GM21390 (cell line): ENCODE results near the gene GSX2.
"Not testable (repeated sequence)": the region's sequence is repeated elsewhere in the genome, so short reads cannot be mapped to it uniquely, and the experiment has no call there.

ENCODE experiments used
- ATAC-seq: cut with Tn5 transposase; IDR thresholded peaks from one replicate; pipeline ENCODE4 v1.9.1; 2021; ENCODE audit not compliant: unreplicated experiment

Gene GSX2

DNA sequence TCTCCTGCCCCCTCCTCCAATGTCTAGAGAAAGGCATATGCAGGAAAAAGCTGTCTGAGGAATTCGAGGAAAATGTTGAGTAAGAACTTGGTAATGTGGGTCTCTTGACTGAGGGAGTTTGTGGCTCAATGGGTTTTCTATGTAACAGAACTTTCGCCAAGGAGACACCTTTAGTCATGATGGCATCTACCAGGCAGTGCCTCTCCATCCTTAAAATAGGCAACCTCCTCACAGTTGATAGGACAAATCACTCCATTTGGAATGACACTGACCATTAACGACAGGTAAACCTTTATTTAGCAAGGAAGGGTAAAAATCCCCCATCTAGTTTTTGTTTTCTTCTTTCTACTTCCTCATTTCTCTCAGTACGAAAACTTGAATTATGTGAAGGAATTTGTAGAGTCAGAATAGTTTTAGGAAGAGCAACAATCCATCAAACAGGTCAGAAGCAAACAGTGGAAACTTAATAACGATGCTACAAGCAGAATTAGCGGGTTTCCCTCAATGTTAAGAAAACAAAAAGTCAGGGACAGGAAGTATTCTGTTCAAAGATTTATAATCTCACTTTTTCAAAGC lies 2.7 kb downstream of the GSX2 start:
- no peak for ATAC-seq

DNA sequence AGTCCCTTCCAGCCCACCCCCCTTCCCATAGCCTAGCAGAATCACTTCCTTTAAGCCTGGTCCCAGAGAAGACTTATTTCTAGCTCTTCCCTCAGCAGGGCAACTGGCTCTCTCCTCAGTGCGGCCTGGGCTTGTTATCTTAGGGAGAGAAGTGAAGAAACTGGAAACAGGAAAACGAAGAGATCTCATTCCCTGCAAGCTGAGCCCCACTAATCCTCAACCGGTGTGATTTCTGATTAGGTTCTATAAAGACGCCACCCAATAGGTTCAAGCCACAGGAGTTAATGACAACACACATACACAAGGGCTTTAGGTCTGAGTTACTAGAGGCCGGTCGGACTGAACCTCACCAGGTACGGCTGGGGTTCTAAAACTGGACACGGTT lies 3.2 kb downstream of the GSX2 start:
- no peak for ATAC-seq

DNA sequence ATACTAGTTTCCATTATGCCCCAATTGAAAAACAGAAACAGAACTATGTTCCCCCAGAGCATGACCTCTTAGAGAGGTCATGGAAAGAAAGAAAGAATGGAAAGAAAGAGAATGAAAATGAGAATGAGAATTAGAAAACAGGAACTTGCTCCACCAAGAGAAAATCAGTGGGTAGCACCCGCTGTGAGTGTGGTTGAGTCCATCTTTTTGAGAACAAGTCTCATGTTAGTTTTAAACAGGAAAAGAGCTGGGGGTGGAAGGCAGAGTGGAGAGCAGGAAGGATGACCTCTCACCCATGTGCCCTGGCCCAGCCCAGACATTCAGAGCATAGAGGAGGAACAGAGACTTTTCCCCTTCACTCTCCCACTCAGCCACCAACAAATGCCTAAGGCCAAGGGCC lies 4.9 kb downstream of the GSX2 start:
- ATAC-seq = no peak

DNA sequence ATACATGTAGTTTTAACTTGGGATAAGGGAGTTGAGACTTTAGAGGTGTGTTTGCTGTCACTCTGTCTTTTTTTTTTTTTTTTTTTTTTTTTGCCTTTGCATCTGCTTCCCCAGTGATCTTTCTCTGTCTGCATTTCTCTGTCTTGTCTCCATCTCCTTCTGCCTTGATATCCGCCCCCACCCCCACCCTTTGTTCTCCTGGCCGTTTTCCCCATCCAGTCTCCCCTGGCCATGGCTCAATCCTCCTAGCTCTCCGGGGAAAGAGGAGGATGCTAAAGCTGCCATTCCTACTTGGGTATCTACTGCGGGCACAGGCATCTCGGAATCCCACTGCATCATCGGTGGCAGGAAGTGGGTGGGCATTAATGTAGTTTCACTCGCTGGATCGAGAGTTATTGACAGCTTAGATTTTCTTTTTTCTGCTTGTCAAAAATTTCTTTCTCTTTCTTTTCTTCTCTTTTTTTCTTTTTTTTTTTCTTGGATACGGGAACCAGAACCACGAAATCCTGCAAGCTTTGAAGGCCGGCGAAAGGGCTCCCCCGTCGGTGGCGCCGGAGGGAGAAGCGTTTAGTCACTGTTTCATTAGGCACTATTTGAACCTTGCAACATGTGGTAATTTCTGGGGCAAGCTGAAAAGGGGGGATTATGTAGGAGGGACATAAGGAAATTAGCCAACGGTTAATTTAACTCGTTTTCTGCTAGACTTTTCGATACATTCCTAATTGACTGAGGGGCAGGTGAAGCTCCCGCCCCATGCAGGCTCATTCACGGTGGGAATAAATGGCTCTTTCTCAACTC lies 8.2 kb downstream of the GSX2 start:
- no peak for ATAC-seq

DNA sequence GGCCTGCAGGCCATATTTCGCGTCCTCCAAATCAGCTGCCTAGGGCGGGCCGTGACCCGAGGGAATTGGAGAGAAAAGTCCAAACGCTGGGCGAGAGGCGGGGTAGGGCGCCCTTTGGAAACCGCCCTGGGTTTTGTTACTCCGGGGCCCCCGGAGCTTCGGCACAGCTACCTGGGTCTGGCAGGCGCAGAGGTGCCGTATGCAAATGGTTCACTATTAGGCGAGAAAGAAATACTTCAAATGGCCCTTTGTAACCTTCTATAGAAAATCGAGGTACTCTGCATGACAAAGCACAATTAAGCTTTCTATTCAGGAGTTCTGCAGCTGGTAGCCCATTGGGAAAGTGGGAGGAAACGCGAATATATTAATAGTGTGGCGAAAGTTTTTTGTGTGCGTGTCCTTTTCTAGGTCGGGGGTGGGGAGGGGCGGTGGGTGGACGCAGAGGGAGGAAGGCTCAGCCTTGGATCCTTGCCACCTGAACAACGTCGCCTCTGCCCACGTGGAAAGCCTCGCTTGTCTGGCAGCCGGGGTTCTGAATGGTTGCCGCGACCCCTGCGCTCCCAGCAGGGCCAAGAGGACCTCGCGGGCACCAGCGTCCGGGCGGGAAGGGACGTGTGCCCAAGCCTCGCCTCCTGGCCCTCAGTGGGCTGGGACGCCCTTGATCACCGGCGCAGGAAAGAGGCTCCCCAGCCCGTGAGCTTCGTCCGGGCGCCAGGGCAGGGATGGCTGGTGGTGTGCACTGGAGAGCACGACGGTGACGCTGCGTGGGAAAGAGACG lies 9.5 kb downstream of the GSX2 start:
- no peak for ATAC-seq

DNA sequence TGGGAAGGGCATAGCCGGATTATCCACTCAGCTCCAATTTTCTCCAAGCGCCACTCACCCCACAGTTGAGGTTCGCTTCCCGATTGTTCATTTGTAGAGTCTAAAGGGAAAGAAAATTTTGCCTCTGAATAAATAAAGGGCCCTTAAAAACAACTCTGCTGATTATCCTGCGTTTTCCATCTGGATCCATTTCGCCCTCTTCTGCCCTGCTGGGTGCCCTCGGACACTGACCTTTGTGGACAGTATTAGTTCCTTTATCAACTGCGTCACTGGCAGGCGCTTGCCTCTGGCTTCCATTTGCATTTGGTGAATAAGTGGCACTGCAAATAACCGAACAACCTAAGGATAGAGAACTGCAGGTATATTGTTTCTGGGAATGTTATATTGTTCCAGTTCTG lies 10.1 kb downstream of the GSX2 start:
- no peak for ATAC-seq

DNA sequence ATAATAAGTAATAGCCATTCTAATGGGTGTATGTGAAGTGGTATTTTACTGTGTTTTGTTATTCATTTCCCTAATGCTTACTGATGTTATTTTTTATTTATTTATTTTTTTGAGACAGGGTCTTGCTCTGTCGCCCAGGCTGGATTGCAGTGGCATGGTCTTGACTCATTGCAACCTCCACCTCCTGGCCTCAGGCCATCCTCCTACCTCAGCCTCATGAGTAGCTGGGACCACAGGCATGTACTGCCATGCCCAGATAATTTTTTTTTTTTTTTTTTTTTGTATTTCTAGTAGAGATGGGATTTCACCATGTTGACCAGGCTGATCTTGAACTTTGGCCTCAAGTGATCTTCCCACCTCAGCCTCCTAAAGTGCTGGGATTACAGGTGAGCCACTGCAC lies 13.2 kb downstream of the GSX2 start:
- ATAC-seq = not testable (repeated sequence)

DNA sequence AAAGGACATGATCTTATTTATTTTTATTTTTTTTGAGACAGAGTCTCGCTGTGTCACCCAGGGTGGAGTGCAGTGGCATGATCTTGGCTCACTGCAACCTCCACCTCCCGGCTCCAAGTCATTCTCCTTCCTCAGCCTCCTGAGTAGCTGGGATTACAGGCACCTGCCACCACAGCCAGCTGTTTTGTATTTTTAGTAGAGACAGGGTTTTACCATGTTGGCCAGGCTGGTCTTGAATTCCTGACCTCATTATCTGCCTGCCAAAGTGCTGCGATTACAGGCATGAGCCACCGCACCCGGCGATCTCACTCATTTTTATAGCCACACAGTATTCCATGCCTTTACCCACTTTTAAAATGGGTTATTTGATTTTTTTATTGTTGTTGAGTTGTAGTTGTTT lies 16.3 kb downstream of the GSX2 start:
- not testable (repeated sequence) for ATAC-seq

DNA sequence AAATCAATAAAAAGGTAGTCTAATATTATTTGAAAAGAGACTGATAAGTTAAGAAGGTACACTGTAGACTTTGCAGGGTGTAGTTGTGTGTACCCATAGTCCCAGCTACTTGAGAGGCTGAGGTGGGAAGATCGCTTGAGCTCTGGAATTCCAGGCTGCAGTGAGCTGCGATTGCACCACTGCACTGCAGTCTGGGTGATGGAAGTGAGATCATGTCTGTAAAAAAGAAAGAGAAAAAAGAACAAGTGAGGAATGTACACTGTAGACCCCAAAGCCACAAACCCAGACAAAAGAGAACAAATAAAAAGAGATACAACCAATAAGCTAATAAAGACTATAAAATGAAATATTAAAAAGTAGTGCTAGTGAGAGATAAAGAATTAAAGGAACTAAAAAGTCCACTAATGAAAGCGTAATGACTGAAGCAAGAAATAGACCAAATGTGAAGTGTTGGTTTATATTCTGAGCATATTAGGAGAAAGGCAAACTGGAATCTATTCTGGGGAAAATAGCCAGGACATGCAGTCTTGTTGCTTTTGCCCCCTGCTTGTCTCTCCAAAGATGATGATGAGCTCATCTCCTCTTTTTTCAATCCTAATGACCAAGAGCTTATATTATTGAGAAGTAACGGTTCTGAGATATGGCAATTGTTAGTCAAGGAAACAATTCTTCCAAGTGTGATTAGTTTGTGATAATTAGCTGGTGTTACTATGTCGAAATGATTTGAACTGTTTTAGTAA lies 19.1 kb downstream of the GSX2 start:
- no peak for ATAC-seq

DNA sequence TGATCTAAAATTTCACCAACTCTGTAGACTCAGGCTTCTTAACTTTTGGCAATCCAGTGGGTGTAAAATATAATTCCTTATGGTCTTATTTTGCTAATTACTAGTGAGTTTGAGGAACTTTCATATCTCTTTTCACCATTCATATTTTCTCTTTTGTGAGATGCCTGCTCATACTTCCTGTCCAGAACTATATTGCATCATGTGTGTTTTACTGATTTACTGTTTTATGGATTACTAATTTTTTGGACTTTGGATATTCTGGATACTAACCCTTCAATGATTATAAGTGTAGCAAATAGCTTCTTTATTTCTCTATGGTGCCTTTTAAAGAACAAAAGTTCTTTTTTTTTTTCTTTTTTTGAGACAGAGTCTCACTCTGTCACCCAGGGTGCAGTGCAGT lies 20.6 kb downstream of the GSX2 start:
- ATAC-seq = no peak

DNA sequence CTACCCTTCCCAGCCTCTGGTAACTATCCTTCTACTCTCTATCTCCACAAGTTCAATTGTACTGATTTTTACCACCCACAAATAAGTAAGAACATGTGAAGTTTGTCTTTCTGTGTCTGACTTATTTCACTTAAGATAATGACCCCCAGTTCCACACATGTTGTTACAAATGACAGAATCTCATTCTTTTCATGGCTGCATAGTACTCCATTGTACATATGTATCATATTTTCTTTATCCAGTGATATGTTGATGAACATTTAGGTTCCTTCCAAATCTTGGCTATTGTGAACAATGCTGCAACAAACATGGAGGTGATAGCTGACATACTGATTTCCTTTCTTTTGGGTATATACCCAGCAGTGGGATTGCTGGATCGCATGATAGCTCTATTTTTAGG lies 27.7 kb downstream of the GSX2 start:
- no peak for ATAC-seq

DNA sequence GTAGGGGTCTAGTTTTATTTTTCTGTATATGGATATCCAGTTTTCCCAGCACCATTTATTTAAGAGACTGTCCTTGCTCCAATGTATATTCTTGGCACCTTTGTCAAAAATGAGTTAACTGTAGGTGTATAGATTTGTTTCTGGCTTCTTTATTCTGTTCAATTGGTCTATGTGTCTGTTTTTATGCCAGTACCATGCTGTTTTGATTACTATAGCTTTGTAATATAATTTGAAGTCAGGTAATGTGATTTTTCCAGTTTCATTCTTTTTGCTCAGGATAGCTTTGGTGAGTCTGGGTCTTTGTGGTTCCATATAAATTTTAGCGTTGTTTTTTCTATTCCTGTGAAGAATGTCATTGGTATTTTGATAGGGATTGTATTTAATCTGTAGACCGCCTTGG lies 28.7 kb downstream of the GSX2 start:
- not testable (repeated sequence) for ATAC-seq

DNA sequence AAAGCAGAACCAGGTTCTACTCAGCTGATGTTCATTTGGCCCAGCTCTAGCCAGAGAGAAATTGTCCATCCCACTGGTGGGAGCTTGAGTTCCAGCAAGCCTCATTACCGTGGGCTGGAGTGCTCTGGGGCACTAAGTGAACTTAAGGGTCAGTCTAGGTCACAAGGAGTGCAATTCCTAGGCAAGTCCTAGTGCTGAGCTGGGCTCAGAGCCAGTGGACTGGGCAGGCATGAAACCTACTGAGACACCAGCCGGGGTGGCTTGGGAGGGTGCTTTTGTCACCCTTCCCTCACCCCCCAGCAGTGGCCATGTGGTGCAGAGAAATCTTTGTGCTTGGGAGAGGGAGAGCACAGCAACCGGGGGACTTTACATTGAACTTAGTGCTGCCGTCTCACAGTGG lies 39.4 kb downstream of the GSX2 start:
- no peak for ATAC-seq

DNA sequence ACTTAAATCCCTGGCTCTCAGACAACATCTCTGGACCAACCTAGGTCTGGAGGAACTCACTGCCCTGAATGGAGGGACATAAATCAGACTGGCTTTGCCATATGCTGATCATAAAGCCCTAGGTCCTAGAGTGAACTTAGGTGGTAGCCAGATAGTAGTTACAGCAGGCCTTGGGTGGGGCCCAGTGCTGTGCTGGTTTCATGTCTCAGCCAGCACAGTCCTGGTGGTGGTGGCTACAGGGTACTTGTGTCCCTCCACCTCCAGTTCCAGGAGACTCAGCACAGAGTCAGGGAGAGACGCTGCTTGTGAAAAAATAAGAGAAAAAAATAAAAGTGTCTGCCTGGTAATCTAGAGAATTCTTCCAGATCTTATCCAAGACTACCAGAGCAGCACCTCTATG lies 40.3 kb downstream of the GSX2 start:
- ATAC-seq = no peak

DNA sequence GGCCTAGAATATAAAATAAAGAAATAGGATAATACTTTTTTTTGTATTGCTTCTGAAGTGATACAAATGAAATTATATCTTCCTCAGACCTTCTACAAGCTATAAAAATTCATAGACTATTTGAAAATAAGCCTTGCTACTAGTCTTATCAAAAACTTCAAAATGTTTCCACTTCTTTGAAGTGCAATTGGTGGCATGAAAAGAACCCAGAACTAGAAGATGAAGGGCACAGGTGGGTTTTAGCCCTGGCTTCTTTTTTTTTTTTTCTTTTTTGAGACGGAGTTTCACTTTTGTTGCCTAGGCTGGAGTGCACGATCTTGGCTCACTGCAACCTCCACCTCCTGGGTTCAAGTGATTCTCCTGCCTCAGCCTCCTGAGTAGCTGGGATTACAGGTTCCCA lies 44.2 kb downstream of the GSX2 start:
- ATAC-seq = no peak

DNA sequence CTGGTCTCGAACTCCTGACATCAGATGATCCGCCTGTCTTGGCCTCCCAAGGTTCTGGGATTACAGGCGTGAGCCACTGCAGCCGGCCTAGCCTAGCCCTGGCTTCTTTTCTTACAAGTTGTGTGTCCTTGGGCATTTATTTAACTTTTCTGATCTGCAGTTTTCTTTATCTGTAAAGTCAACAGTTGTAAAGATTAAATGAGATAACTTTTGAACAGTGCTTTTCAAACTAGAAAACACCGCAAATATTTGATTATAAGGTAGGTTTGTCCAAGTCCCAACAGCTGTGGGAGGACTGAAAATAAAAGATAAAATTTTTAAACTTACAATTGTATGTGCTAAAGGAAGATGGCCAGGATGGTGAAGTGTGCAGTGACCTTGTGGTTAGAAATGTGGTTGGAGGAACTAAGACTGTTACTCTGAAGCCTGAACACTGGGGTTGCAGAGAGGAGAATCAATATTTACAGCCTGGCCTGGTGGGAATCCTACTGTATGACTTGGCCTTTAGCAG lies 44.8 kb downstream of the GSX2 start:
- ATAC-seq = no peak

DNA sequence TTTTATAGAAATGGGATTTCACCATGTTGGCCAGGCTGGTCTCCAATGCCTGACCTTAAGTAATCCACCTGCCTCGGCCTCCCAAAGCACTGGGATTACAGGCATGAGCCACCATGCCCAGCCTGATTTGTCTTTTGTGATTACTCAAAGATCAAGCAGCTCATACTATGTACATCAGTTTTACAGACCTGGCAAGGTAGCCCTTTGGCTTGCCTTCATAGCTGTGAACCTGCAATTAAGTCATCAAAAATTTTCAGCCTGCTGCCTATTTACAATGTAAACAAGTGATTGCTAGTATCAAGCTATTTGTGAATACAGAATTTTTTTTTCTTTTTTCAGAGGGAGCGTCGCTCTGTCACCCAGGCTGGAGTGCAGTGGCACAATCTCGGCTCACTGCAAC lies 46.2 kb downstream of the GSX2 start:
- no peak for ATAC-seq

DNA sequence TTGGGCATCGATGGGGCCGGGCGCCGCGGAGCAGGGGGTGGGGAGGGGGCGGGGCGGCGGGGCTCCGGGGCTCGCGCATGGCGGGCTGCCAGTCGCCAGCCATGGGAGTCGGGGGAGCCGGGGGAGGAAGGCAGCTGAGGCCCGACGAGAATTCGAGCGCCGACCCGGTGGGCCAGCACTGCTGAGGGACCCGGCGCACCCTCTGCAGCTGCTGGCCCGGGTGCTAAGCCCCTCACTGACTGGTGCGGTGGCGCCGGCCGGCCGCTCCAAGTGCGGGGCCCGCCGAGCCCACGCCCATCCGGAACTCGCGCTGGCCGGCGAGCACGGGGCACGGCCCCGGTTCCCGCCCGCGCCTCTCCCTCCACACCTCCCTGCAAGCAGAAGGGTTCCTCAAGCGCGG lies 49.4 kb downstream of the GSX2 start:
- ATAC-seq = no peak
